Stimulated activated CD8-positive, alpha-beta memory T cell treated with anti-CD3 and anti-CD28 coated beads, Interleukin-7, amount 100 ng/mL, for 24 hours (primary cell): Measurements from ENCODE around the gene RAB37.

Source experiments
- DNase-seq: peaks from one replicate; pipeline ENCODE4 v3.0.0-alpha.2; 2020; ENCODE audit warnings: low read depth

The RAB37 gene

DNA sequence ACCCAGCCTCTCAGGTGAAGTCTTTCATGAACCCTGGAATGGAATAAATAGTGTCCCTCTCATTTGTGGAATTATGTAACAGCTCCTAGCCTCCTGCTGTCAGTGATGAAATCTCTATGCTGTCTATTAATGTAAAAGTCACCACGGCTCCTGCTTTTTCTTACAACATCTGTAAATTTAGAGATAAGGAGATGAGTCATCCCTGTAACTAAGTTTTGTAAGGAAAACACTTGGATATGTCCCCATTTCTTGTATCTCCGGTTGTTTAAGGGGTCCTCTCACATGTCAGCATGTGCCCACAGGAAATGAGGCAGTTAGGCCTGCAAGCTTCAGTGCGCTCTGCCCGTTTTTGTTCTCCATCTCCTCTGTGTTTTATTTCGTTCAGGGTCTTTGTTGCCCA is 41.9 kb downstream of the RAB37 start:
- DNase-seq, result no peak

DNA sequence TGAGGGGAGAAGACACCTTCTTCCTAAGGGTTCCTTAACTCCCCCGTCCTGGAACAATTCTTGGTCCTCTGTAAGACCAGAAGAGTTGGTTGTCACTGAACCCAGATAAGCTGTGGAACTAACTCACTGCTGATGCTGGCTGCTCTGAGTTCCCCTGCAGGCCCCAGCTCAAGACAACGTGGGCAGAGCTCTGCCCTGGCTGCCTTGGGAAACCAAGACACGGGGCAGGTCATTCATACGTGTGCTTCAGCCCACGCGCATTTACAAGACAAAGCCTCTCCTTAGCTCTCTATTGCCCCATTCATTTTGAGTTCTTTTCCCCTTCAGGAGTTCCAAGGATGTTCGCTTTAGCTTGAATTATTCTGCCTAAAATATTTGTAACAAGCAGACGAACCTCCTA is 42.4 kb downstream of the RAB37 start:
- no peak for DNase-seq

DNA sequence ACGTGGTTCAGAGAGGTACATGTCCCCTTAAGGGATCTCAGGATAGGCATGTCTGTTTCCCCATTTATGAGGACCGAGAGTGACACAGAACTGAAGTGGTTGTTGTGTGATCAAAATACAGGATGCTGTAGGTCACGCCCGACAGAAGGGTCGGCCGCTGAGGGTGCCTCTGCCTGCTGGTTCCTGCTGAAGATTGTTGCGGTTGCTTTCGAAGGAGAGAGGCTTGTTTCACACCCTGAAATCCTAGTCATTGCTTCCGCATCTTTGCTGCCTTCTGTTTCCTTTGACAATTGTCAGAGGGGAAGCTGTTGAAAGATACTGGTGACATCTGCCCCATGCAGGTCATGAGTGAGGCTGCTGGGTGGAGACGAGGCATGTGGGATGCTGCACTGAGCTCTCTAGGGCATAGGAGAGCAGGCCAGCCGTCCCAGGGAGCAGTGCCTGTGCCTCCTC is 42.9 kb downstream of the RAB37 start:
- no peak for DNase-seq

DNA sequence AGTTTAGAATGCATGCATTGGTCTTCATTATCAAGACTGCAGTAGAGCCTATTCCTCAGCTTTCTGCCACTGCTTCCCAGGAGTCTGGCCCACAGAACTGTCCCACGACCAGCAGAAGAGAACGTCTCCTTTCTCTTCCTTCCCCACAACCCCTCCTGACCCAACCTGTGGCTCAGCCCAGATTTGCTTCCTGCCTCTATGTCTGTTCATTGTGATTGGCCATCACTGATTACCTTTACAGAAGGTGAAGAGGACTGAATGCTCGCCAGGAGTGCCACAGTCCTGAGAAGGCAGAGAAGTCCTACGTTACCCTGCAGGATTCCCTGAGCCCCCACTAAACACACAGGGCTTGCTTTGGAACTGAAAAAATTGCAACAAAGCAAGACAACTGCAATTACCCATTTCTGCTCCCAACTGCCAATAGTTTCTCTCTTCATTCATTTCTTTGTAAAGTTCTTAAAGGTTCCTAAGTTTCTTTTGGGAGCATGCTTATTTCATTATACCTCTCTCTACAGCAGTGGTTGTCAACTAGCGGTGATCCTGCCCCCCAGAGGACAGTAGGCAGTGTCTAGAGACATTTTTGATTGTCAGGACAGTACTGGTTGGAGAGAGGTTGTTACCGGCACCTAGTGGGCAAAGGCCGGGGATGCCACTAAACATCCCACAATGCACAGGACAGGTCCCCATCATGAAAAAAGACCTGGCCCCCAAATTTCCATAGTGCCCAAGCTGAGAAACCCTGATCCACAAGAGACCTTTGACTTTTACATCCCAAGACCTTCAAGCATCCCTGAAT is 43.6 kb downstream of the RAB37 start:
- DNase-seq, result no peak

DNA sequence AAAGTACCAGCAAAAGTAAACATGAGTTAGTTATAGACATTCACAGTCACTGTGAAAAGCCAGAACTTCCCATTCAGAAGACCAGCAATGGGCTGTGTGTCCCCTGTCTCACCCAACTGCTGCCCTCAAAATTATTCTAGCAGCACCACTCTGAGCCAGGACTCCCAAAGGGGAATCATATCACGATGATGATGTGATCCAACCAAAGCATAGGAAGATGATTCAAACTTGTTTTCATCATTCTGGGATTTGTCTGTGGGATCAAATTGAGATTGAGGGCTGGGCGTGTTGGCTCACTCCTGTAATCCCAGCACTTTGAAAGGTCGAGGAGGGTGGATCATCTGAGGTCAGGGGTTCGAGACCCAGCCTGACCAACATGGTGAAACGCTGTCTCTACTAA is 45.5 kb downstream of the RAB37 start:
- DNase-seq, result no peak

DNA sequence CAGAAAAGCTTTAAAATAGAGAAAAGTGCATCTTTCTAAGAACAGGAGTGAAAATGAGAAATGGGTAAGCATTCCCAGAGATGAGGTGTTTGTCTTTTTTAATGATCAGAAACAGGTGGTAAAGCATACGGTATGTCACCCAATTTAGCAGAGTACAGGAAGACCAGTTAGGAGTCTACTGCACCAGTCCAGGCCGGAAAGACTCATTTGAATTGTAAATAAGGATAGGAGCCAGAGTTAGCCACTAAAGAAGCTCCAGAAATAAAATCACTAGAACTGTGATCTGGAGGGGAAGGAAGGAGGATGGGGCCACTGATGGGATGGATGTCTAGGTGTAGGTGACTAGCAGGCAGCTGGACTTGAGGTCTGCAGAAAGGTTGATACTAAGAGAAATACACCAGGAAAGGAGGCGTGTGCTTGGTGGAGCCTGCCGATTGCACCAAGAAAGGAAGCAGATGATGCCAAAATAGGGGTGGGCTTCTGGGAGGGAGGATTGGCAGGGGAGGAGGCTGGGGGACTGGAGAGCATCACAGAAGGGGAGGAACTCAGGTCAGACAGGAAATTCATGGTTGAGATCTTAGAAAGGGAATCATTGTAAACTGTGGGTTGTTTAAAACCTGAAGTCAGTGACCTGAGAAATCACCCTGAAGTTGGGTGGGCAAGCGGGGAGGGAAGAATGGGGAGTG is 47.2 kb downstream of the RAB37 start:
- DNase-seq, result no peak

DNA sequence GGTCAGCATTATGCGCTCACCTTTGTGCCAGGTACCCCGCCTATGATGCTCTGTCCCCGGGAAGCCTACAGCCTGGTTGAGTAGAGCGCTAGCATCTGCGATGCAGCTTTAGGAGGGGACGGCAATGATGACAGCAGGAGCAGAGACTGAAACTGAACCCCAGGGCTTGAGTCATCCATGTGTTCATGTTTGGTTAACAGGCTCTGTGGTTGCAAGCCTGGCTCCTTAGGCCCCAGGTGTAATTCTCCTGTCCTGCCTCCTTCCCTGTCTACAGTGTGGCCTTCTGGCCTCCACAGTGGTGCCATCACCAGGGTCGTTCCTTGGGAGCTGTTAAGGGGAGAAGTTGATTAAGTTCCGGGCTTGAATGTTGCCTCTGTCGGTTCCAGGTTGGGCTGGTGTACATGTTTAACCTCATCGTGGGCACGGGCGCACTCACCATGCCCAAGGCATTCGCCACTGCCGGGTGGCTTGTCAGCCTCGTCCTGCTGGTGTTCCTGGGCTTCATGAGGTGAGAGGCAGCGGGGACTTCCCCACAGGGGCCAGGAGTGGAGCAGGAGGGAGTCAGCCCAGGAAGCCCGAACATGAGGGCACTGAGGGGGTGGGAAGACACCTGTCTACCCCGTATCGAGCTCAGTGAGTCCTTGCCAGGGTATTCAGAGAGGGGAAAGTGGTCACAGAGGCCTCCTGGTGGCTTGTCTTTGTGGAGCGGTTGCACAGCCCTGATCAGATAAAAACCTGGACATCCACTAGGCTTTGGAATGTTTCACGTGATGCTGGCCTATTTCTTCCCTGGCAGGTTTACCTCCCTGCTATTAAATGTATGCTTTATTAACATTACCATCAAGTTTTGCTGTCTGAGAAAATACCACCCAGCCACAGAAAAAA is 48.3 kb downstream of the RAB37 start:
- DNase-seq, result no peak

DNA sequence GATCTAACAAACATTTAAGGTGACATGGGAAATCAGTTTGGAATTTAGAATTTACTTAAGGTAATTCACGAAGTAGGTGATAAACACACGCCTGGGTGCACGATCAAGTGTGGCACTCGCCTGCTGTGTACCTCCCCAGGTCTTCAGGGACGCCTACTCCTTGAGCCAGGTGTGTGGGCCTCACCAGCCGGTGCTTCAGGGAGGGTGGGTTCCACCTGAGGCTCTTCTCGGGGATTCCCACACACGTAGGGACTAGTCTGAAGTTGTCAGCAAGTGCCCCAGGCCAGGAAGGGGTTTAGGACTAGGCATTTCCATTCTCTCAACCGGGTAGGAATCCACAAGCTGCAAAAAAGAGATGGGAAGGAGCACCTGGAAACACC is 48.9 kb downstream of the RAB37 start:
- DNase-seq, result no peak

DNA sequence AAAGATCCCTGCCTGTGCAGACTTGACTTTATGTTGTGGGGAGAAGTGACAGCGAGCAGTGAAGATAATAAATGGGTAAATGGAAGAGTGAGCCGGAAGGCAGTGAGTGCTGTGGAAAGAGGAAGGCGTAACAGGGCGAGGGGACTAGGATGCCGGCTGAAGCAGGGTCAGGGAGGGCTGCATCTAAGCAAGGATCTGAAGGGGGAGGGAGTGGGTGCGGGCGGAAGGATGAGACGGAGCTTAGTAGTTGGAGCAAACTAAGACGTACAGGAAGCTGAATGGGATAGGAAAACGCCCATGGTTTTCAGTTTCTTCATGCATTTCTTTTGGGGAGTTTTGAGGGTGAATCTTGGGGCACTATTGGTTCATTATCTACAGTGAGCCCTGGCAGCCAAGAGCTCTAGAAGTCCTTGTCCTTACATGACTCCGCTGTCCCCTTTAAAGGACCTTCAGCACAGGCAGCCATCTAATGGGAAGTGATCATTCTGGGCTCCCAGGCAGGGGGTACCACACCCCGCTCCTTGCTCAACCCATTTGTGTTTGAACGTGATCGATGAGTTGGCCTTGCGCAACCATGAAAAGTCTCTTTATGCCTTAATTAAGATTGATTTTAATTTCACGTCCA is 49.5 kb downstream of the RAB37 start:
- DNase-seq, result no peak

DNA sequence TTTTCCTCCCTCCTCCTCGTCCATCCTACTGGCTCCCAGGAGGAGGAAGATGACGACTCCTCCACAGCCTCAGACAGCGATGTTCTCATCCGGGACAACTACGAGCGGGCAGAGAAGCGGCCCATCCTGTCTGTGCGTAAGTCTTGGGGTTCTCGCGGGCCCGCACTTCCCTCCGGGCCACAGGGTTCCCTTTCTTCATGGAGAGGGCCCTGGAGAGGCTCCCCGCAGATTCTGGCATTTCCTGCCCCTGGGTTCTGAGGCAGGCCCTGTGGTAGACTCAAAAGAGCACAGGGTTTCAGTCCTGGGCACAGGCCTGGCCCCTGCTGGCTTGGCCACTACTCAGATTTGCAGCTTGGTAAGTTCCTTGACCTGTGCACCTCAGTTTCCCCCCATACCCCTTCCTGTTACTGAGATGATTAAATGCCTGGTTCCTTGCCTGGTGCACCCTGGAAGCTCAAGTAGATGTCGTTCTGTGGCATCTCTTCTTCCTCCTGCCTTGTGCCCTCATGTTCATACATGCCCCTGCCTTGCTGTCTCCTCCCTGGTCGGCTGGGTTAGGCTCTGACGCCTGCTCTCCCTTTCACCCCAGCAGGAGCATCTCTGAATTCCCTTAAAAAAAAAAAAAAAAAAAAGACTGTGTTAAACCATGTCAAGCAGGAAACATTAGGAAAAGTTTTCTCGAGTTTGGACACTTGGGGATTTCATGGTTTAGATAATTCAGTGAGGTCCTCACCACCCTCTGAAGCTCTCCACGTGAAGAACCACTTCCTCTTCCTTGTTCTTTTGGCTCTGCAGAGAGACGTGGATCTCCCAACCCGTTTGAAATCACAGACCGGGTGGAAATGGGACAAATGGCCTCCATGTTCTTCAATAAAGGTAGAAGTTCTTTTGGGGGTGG is 53.4 kb downstream of the RAB37 start:
- no peak for DNase-seq

DNA sequence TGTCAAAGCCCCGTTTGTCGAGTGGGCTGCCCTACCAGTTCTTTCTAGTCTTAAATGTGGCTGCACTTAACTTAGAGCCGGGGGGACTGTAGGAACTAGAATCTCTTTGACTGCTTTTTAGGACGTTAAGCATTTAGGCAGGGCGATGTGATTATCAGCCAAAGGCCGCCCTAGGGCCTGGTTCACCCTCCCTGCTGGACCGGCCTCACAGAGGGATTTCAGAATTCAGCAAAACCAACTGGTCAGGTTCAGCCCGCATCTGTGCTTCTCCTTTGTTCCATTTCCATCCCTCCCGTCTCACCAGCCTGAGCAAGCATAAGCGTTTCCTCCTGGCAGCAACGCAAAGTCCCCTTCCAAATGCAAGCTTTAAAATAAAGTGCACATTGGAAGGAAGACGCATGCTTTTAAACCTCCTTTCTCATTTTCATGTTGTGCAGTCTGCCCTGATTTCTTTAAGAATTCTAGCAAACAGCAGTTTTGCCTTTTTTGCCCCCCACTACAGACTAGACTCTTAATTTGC is 55.6 kb downstream of the RAB37 start:
- no peak for DNase-seq

DNA sequence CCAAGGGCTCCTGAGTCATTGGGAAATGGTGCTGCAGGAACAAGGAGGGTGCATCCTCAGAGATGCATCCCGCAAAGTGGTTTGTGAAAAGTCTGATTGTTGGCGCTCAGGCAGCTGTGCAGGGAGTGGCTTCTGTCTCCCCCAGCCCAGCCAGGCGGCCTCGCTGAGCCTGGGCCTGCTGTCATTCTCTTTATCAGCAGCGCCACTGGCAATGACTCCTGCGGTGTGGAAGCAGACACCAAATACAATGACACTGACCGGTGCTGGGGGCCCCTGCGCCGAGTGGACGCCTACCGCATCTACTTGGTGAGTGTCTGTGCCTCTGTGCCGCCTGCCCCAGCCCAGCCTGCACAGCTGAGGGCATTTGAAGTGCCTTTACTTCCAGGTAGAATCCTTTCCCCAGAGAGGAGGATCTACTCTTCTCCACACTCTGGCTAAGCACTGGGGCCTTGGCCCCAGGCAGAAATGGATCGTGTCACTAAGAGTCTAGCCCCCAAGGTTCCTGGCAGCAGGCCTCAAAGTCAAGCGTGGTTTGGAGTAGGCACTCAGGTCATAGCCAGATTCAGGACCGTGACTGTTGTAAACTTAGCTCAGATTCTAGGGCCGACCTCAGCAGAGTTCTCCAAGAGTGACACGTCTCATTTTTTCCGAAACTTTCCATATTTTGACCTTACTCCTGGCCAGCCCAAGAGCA is 58.4 kb downstream of the RAB37 start:
- DNase-seq, result no peak

DNA sequence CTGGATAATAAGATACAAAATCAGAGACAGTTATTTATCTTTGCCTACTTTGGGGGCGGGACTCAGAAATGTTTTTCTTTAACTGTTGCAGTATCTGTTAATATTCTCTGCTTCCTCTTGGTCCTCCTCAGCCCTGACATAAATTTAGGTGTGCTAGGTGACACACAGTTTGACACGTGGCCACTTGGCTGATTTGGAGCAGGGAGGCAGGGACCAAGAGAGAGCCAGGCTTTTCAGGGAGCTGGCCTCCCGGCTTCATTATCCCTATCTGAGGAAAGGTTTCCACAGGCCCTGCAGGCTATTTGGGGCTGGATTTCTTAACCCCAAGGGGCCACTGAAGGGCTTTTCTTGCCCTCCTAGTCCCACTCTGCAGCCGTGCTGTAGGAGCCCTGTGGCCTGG is 59.2 kb downstream of the RAB37 start:
- DNase-seq, result no peak

DNA sequence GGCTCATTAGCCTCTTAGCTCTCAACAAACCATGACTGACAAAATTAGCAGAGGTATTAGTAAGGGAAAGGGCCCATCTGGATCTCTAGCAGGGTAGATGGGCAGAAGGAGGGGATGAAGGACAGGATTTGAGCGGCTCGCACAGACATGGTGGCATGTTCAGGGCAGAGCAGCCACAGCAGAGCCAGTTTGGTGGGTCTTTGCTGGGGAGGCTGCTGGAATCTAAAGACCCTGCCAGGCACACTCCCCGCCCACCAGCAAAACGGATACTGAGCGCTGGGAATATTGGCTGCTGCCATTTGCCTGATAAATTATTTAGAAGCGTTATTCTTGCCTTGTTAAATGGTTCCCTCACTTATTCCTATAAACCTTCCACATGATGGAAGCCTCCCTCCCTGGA is 59.8 kb downstream of the RAB37 start:
- no peak for DNase-seq
